OCI-LY1 (cell line): Measurements from ENCODE around the gene DPP7.
"Not testable (repeated sequence)": the region's sequence is repeated elsewhere in the genome, so short reads cannot be mapped to it uniquely, and the experiment has no call there.

Source experiments
- H2AFZ ChIP-seq: fragments of 200-600 bp; sonication (generic), shearing (Covaris generic); 2 replicates; pipeline ENCODE4 v1.6.0; 2014; ENCODE audit warnings: antibody characterized with exemption, mild to moderate bottlenecking, low read length
- H3F3A ChIP-seq: fragments of 200-600 bp; sonication (generic), shearing (Covaris generic); 2 replicates; pipeline ENCODE4 v1.6.0; 2014; ENCODE audit warnings: mild to moderate bottlenecking, antibody characterized with exemption, low read length, moderate library complexity; ENCODE audit not compliant: insufficient read depth
- H3K27ac ChIP-seq: fragments of 200-600 bp; sonication (generic); 2 replicates; pipeline ENCODE4 v1.5.1; 2014; ENCODE audit warnings: low read length, mixed run types, mild to moderate bottlenecking, low read depth; ENCODE audit not compliant: poor library complexity, severe bottlenecking
- H3K27me3 ChIP-seq: fragments of 200-600 bp; sonication (generic); 2 replicates; pipeline ENCODE4 v1.6.0; 2014; ENCODE audit warnings: antibody characterized with exemption, mild to moderate bottlenecking, low read length, moderate library complexity; ENCODE audit not compliant: insufficient read depth
- H3K36me3 ChIP-seq: fragments of 200-600 bp; sonication (generic); 2 replicates; pipeline ENCODE4 v1.6.1; 2014; ENCODE audit warnings: mild to moderate bottlenecking, antibody characterized with exemption, low read length, moderate library complexity, mixed read lengths; ENCODE audit not compliant: insufficient read depth
- H3K4me1 ChIP-seq: fragments of 200-600 bp; sonication (generic); 2 replicates; pipeline ENCODE4 v1.5.1; 2014; ENCODE audit warnings: mild to moderate bottlenecking, low read length, moderate library complexity; ENCODE audit not compliant: insufficient read depth, severe bottlenecking
- H3K4me2 ChIP-seq: fragments of 200-600 bp; sonication (generic), shearing (Covaris generic); 2 replicates; pipeline ENCODE4 v1.6.1; 2014; ENCODE audit warnings: low read length
- H3K4me3 ChIP-seq: fragments of 200-600 bp; sonication (generic); 2 replicates; pipeline ENCODE4 v1.5.1; 2014; ENCODE audit warnings: low read length, low read depth, mild to moderate bottlenecking, mixed read lengths; ENCODE audit not compliant: poor library complexity, severe bottlenecking
- H3K79me2 ChIP-seq: fragments of 200-600 bp; shearing (Covaris generic); 2 replicates; pipeline ENCODE4 v1.6.1; 2016; ENCODE audit warnings: mixed run types, low read length, mixed read lengths; ENCODE audit not compliant: insufficient read depth
- H3K9ac ChIP-seq: fragments of 200-600 bp; sonication (generic), shearing (Covaris generic); 2 replicates; pipeline ENCODE4 v1.6.1; 2014; ENCODE audit warnings: mild to moderate bottlenecking, low read length, mixed read lengths
- H3K9me2 ChIP-seq: fragments of 200-600 bp; sonication (generic), shearing (Covaris generic); 2 replicates; pipeline ENCODE4 v1.6.1; 2014; ENCODE audit warnings: low read depth, mild to moderate bottlenecking, low read length, mixed read lengths
- H3K9me3 ChIP-seq: fragments of 200-600 bp; shearing (Covaris generic); 2 replicates; pipeline ENCODE4 v1.6.1; 2014; ENCODE audit warnings: low read length, mixed read lengths
- H4K20me1 ChIP-seq: fragments of 200-600 bp; sonication (generic), shearing (Covaris generic); 2 replicates; pipeline ENCODE4 v1.6.0; 2016; ENCODE audit warnings: mild to moderate bottlenecking, low read length; ENCODE audit not compliant: insufficient read depth
- CTCF ChIP-seq: fragments of 200-600 bp; sonication (generic), shearing (Covaris generic); IDR thresholded peaks from 2 replicates; pipeline ENCODE4 v1.5.1; 2017; ENCODE audit warnings: mild to moderate bottlenecking, antibody characterized with exemption, low read length, moderate library complexity, mixed read lengths
- EZH2 ChIP-seq: fragments of 200-600 bp; sonication (generic), shearing (Covaris generic); IDR thresholded peaks from 2 replicates; pipeline ENCODE4 v1.8.0; 2017; ENCODE audit warnings: borderline replicate concordance, mixed run types, mild to moderate bottlenecking, antibody characterized with exemption, low read length, moderate library complexity, mixed read lengths

DPP7 gene

GRCh38 chr9:137138058-137138721 lies 23.7 kb upstream of the DPP7 start:
- Histone ChIP-seq H3K79me2 (no peaks in the 10 kb centered on the region), H3K9ac (no peak overlapping the region), H3F3A (no peaks in the 10 kb centered on the region), H3K4me2 (no peak overlapping the region), H2AFZ (no peak overlapping the region), H3K9me2 (no peaks in the 10 kb centered on the region), H3K36me3 (no peaks in the 10 kb centered on the region), H3K27me3 (0 out of 2 replicates have a peak, but pooled peaks cover 7% of the 10 kb centered on the region), H3K9me3 (no peaks in the 10 kb centered on the region), H3K4me1 (no peaks in the 10 kb centered on the region), H4K20me1 (no peaks in the 10 kb centered on the region), H3K27ac (no peak overlapping the region), H3K4me3 (no peak overlapping the region)
- TF ChIP-seq CTCF = no peak
- TF ChIP-seq EZH2 = no peak

DNA sequence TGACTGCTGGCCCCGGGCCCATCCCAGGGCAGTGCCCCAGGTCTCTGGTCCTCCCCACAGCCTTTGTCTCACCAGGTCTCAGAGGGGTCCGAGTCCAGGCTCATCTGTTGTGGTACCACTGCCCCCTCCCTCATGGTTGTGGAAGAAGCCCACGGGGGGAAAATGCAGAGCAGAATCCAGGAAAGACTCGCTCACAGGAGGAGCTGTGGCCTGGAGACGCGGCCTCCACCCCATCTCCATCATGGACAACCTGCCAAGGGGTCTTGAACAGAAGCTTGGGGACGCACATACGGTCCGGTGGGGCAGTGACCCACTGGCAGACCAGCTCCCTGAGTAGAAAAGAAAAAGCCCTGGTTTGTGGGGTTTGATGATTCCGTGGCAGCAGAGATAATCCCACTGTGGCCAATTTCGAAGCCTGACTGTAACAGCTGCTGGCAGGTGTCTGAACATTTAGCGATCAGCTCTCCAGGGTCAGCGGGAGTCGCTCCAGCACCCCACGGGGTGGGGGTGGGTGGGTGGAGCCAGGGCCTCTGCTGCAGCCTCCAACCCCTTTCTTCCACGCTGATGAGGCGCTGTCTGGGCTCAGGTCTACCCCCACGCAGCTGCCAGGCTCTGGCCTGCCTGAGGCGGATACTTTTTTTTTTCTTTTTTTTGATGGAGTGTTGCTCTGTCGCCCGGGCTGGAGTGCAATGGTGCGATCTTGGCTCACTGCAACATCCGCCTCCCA lies 22.5 kb upstream of the DPP7 start:
- H3K27ac ChIP-seq = no peak overlapping the region
- H3K9ac ChIP-seq = no peak overlapping the region
- no peak overlapping the region for H3K4me2 ChIP-seq
- H2AFZ ChIP-seq = no peak overlapping the region
- H3K4me3 ChIP-seq = no peak overlapping the region
- H3K4me1 ChIP-seq = no peaks in the 10 kb centered on the region
- no peaks in the 10 kb centered on the region for H3K9me3 ChIP-seq
- H4K20me1 ChIP-seq = no peaks in the 10 kb centered on the region
- 0 out of 2 replicates have a peak, but pooled peaks cover 7% of the 10 kb centered on the region for H3K27me3 ChIP-seq
- no peak for TF ChIP-seq EZH2
- no peak for TF ChIP-seq CTCF
- H3K36me3 ChIP-seq = no peaks in the 10 kb centered on the region
- H3F3A ChIP-seq = no peaks in the 10 kb centered on the region
- no peaks in the 10 kb centered on the region for H3K79me2 ChIP-seq
- H3K9me2 ChIP-seq = no peaks in the 10 kb centered on the region

DNA sequence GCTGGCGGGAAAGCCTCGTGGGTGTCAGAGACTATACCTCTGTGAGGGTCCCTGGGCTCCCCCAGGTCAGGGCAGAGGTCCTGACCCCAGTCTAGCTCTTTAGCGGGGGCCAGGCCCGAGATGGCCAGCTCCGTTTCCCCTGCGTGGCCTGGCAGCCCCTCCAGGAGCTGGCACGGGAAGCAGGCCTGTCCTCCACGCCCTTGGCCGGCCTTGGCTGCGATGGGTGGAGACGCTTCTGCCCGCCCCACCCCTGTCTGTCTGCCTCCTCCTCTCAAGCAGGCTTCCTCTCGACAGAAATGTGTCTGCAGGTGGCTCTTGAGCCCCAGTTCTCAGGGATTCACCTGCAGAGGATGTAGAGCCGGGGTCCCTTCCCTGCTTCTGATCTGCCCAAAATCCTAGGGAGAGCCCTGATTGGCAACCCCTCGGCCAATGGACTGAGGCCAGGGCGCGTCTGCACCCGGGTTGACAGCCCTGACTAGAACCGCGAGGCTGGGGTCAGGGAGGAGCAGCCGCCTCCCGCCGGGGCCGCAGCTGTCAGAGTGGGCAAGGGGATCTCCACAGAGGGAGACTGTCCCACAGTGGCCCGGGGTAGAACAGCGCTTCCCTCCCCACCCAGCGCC lies 21.8 kb upstream of the DPP7 start:
- Histone ChIP-seq H3K4me1 (no peaks in the 10 kb centered on the region), H3F3A (no peaks in the 10 kb centered on the region), H3K79me2 (no peaks in the 10 kb centered on the region), H3K4me3 (no peak overlapping the region), H4K20me1 (no peaks in the 10 kb centered on the region), H3K9ac (no peak overlapping the region), H3K9me3 (no peaks in the 10 kb centered on the region), H3K27me3 (0 out of 2 replicates have a peak, but pooled peaks cover 7% of the 10 kb centered on the region), H3K4me2 (no peak overlapping the region), H2AFZ (no peak overlapping the region), H3K27ac (no peak overlapping the region), H3K36me3 (no peaks in the 10 kb centered on the region), H3K9me2 (no peaks in the 10 kb centered on the region)
- TF ChIP-seq EZH2 (no peak), CTCF (no peak)

DNA sequence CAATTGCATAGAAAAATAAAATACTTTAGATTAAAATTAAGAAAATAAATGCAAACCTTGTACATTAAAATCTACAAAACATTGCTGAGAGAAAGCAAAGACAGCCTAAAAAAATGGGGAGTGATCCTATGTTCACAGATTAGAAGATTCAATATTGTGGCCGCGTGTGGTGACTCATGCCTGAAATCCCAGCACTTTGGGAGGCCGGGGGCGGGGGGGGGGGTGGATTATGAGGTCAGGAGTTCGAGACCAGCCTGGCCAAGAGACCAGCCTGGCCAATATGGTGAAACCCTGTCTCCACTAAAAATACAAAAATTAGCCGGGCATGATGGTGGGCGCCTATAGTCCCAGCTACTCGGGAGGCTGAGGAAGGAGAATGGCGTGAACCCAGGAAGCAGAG lies 20.6 kb upstream of the DPP7 start:
- H3K27ac ChIP-seq, H3K4me2 ChIP-seq, H4K20me1 ChIP-seq, H3K4me1 ChIP-seq, H3K9me3 ChIP-seq, H3K79me2 ChIP-seq, H3K4me3 ChIP-seq, H3K9ac ChIP-seq, H3F3A ChIP-seq, H3K27me3 ChIP-seq, H3K36me3 ChIP-seq, H2AFZ ChIP-seq, H3K9me2 ChIP-seq: not testable (repeated sequence)
